Activated CD4-positive, alpha-beta T cell treated with anti-CD3 and anti-CD28 coated beads, Interleukin-2, amount 50 U/mL, for 1 hour (primary cell): ENCODE data around the gene GCDH.
"Not testable (repeated sequence)": the region's sequence is repeated elsewhere in the genome, so short reads cannot be mapped to it uniquely, and the experiment has no call there.

Experiments
- DNase-seq: peaks from one replicate; pipeline ENCODE4 v3.0.0-alpha.2; 2020

The GCDH gene

DNA sequence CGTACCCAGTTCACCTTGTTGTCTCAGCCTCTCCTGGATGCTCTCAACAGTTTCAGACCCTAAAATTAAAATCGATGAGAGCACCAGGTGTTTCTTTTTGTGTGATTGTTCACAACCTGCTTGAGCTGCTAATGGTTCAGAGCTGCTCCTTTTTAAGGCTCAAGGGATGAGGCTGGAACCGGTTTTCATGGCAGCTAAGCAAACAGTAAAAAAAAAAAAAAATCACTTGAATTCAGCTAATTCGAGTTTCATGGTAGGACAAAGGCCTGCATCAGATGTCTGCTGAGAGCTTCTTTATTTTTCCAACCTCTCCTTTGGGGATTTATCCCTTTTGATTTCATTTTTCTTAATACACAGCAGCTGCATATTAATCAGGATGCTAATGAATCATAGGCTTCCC, 21.6 kb downstream of the GCDH start:
- no peak for DNase-seq

- DNase-seq: no peak
These were observed 22.1 kb downstream of the GCDH start for GRCh38 chr19:12913011-12913561.

- DNase-seq: peak; percentile 57
These were observed 23.1 kb downstream of the GCDH start for GRCh38 chr19:12913851-12914690.

DNA sequence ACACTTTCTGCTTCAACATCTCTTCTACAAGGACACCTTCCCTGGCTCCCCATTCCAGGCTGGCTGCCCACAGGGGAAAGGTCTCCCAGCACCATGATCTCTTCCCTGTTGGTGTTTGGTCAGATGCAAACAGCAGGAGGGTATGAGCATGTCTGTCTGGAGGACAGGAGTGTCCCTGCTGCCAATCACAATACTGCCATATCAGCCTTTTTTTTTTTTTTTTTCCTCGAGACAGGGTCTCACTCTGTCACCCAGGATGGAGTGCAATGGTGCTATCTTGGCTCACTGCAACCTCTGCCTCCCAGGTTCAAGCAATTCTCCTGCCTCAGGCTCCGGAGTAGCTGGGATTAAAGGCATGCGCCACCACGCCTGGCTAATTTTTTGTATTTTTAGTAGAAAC, 24.9 kb downstream of the GCDH start:
- not testable (repeated sequence) for DNase-seq

- no peak for DNase-seq
These were observed 27.3 kb downstream of the GCDH start for GRCh38 chr19:12918253-12918652.

DNA sequence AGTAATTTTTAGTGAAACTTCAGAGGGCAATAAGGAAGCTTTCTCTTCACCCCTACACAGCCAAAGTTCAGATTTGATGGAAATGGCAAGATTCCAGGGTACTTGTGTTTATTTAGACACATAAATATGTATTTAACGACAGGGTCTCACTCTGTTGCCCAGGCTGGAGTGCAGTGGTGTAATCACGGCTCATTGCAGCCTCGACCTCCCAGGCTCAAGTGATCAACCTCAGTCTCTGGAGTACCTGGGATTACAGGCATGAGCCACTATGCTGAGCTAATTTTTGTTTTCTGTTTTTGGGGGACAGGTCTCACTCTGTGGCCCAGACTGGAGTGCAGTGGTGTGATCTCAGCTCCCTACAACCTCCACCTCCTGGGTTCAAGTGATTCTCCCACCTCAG, 30.1 kb downstream of the GCDH start:
- no peak for DNase-seq

- DNase-seq: no peak
These were observed 32.0 kb downstream of the GCDH start for GRCh38 chr19:12922959-12923358.

GRCh38 chr19:12924621-12925310, 33.8 kb downstream of the GCDH start:
- no peak for DNase-seq

GRCh38 chr19:12930002-12930645, 39.2 kb downstream of the GCDH start:
- DNase-seq: no peak

DNA sequence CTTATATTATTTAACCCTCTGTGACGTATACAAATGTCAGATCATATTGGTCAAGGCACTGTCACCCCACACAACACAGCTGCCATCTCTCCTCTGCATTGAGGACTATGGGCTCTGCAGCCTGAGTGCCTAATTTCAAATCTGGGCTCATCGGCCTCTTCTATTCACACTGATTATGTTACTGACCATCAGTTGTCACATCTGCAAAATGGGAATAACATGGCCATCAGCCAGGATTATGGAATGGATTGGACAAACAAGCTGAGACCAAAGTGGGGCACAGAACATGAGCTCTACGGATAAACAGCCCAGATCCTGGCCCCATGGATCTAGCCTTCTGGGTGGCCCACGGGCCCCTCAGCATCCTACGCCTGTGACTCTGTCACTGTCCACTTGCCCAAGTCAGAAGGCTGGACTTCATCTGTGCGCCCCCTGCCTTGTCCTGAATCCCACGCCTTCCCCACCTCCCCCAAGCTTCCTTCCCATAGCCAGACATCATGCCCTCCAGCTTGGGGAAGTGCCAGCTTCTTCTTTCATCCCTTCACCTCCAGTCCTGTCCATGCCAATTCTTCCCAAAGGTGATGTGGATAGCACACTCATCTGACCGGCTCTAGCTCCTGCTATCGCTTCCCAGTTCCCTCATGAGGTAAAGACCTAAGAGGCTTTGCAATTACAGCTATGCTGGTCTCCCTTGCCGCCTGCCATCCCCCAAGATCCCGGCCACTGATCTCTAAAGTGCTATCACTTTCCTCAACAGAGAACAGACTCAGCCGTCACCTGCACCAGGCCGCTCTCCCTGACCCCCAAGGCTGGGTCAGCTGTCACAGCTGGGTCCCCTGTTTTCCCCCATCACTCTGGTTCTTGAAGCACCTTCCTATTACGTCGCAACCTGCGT, 41.7 kb downstream of the GCDH start:
- no peak for DNase-seq

DNA sequence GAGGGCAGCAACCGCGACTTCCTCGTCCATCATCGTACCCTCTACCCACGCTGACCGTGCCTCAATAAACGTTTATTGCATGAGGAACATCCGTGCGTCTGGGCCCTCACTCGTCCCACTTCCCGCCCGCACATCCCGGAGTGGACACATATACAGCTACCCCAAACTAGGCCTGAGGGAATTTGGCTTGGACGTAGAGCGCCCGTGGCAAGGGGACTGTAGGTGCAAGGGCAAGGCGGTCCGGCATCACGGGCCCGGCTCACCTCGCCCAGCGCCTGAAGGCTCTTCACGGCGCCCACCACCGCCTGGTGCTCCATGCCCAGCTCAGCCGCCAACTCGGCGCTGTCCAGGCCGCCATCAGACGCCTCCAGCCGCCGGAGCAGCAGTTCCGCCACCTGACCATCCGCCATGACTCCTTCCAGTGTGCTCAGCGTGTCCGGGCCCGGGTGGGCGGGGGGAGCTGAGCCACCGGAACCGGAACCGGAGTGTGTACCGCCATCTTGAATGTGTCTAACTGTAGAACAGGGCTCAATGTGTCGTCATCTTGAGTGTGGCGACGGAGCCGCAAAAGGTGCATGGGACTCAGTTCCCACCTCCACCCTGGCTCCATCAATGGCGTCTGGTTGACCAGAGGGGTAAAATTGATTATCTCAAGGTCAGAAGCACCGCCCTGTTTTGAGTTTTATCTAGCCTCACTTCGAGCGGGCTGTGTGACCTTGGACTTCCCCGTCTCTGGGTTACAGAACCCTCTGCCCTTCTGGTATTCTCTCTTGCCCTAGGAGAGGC, 42.5 kb downstream of the GCDH start, which contains the start of gene FARSA:
TSS of gene FARSA (minus strand) at position 425 of the 786 bp plus-strand sequence. CDS start at position 410, 15 bp downstream.
- DNase-seq: peak; percentile 82

- DNase-seq: no peak
These were observed 44.1 kb downstream of the GCDH start for GRCh38 chr19:12935071-12935470.

DNA sequence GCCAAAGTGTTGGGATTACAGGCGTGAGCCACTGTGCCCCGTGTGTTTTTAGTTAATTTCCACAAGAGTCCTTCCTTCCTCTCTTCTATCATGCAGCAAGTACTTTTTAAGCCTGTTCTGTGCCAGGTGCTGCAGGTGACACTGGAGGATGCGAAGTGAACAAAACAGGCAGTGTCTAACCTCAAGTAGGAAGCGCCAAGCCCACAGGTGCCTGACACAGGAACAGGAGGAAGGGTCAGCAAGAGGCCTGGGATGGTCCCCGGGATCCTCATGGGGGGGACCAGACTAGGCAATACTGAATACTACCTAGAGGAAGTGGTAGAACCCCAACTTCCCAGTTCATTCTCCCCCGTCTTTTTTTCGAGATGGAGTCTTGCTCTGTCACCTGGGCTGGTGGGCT, 45.6 kb downstream of the GCDH start:
- DNase-seq: no peak

DNA sequence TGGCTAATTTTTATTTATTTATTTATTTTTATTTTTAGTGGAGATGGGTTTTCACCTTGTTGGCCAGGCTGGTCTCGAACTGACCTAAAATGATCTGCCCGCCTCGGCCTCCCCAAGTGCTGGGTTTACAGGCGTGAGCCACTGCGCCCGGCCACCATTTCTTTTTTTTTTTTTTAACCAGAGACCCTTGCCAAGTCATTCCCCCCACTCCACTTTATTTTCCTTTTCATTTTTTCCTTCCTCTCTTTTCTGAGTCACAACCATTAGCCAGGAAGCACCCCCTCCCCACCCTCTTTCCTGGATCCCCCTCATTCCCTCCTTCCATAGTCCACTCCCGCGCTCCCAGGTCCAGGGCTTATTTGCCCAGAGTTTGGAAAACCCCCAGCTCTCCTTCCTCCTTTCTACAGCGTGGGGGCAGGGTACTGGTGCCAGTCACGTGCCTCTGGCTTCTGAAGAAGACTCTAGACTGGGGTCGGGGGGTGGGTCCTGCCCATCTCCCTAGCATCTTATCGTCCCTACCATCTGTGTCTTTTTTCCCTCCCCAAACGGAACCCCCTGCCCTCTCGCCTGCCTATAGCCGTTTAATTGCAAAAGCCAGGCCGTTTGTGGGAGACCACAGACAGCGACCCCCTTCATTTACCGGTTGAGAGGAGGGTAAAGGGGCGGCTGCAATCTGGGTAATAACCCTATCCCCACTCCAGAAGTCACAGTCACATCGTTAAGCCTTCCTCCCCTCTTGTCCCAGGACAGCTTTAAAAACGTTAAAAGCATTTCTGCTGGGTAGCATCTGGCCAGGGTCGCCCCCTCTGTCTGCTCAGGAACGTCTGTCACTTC, 46.4 kb downstream of the GCDH start:
- DNase-seq: no peak

GRCh38 chr19:12937927-12938778, 47.2 kb downstream of the GCDH start, which contains the start of gene CALR:
Gene CALR, plus strand, starts transcription at chr19:12938609. Its CDS starts 71 bp downstream, at chr19:12938680.
- peak; percentile 99 for DNase-seq

GRCh38 chr19:12938779-12939601, 48.0 kb downstream of the GCDH start:
- DNase-seq: peak; percentile 32

DNA sequence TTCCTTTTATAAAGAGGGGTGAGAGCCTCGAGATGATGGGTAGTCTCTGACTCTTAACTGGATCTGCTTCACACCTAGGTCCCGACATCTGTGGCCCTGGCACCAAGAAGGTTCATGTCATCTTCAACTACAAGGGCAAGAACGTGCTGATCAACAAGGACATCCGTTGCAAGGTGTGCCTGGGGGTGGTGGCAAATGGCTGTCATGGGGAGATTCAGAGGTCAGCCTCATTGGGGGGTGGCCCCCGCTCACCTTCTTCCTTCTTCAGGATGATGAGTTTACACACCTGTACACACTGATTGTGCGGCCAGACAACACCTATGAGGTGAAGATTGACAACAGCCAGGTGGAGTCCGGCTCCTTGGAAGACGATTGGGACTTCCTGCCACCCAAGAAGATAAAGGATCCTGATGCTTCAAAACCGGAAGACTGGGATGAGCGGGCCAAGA, 49.0 kb downstream of the GCDH start:
- no peak for DNase-seq

GRCh38 chr19:12940897-12941296, 49.9 kb downstream of the GCDH start:
- no peak for DNase-seq
